ENCODE results near the gene GALNT14.
A peak's percentile ranks its signal among the peaks of the same experiment; 100 is the strongest.
"Not testable (repeated sequence)": the region's sequence is repeated elsewhere in the genome, so short reads cannot be mapped to it uniquely, and the experiment has no call there.

Gene GALNT14

DNA sequence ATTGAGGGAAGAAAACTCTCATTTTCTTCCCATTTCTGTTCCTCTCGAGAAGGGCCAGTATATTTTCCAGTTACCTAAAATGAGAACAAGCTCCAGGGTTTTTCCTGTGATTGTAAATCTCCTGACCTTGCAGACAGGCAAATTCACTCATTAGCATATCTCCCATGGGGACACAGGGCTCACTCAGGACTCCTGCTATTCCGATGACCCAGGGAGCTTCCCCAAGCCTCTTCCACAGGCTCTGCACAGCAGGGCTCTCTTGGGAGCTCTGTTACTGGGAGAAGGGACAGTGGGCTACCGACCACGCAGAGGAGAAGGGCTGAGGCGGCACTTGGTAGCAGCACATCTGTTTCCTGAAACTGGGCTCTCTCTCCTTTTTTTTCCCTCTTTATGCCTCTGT, 195.8 kb downstream of the GALNT14 start:
- no peak for DNase-seq

DNA sequence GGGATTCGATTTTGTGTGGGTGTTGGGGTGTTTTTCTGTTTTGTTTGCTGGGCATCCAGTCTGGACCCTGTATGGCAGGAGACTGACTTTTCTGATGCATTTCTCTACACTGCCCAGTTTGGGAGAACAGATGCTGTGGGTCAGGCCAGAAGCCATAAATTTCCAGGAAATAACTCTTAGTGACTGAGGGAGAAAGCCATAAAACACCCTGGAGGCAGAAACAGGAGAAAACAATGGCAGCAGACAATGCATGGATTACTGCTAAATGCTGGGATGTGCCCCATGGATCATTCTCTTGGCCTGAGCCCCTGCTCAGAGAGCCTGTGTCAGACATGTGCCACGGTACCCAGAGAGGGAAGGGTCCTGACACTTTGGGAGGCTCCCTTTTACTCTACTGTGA, 197.4 kb downstream of the GALNT14 start:
- no peak for DNase-seq

DNA sequence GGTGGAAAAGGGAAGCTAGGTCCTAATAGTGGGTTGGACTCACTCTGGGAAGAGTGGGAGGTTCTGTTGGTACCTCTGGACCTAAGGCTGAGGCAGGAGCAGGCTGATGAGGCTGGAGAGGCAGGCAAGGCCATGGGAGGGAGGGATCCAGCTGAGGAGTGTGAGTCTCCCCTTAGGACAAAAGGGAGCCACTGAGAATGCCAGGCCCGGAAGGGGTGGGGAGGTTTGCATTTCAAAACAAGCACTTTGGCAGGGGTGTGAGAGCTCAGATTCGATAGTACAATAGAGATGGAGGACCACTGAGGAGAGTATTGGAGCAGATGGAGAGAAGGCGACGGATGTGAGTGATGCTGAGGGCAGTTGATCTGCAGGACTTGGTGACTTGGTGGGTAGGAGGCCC, 198.9 kb downstream of the GALNT14 start:
- no peak for DNase-seq

DNA sequence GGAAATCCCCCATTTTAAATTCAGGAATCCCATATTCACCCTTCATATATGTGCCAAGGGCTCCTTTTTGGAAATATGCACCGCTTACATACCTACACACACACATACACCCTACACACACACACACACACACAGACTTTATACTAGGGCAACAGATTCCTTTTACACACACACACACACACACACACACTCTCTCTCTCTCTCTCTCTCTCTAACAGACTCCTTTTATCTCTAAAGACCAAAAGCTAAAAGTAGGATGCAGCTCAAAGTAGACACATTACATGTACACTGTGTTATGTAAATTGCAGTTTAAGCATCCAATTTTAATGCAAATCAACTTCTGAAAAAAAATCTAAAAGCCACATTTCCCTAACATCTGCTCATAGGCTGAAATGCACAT, 200.0 kb downstream of the GALNT14 start:
- DNase-seq, result no peak

DNA sequence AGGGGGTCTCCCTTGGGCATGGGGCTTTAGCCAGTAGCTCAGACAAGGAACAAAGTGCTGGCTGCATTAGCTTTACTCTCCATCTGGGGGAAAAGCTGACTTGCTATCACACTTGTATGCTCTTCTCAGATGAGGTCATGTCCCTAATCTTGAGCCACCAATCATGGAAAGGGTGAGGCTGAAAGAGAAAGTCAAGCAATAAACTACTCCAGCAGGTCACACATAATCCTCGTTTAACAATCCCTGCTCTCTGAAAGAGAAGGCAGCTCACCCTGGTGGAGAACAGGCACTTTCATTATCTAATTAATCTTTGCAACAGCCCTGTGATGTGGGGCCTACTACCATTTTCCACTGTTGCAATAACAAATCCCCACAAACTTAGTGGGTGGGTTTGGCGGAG, 201.3 kb downstream of the GALNT14 start:
- no peak for DNase-seq

DNA sequence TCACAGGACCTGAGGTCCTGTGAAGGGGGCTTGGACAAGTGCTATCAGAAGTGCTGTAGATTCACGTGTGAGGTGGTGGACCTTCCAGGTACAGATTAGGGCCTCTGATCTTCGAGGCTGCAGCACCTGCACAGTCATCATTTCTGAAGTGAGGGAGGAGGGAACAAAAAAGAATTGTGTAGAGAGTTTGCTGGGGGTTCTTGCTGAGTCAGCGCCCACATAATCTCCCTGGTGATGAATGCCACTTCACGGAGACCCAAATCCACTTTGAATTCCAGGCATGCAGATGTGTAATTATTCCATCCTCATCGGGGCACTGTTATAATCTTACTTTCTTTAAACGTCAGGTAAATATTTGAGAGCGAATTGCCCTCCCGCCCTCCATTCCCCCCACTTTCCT, 202.4 kb downstream of the GALNT14 start:
- DNase-seq, result no peak

DNA sequence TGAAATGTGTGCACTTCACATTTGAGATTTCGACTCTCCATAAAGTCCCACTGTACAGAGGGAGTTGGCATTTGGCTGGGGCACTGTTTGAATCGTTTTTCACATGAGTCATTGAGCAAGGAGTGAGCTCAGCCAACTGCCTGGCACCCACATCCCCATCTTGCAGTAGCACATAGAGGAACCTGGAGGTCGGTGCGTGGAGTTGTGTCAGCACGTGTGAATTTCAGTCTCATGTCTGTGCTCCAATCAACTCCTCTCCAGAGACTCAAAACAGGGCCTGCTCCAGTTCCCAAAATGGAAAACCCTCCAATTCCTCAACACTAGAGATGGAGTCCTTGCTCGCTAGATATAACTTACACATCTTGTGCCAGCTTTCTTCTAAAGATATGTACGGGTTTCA, 204.2 kb downstream of the GALNT14 start:
- peak in 1 of 51 donors; percentile 43 for DNase-seq

DNA sequence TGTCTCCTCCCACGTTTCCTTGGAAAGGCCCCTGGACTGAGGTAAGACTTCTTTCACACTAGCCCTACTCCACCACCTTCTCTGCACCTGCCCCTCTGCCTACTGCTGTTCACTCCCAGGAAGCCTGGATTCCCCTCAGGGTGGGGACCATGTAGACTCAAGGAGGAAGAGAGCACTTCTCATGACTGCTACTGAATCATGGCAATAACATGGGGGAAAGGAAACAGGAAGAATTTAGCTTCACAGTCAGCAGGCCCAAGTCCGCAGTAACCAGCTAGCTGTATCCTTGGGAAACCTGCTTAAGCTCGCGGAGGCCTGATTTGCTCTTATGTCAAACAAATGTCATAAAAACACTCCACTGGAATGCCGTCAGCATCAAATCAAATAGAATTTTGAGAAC, 204.7 kb downstream of the GALNT14 start:
- DNase-seq, result no peak

DNA sequence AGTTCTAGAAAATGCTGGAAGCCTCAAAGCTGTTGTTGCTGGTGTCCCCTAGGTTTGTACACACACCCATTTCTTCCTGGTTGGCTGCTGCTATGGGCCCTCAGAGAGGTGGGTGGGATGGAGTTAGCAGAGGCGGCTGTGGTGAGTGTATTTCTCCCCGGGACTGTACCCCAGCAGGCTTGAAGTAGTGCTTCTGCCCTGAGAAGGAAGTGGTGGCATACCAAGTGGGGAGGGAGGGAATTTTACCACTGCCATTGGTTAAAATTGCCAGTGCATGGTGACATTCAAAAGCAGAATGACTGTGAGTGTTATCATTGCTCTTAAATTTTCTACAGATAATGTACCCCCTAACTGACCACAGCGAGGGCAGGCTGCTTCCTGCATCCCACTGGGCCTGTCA, 205.4 kb downstream of the GALNT14 start:
- no peak for DNase-seq

DNA sequence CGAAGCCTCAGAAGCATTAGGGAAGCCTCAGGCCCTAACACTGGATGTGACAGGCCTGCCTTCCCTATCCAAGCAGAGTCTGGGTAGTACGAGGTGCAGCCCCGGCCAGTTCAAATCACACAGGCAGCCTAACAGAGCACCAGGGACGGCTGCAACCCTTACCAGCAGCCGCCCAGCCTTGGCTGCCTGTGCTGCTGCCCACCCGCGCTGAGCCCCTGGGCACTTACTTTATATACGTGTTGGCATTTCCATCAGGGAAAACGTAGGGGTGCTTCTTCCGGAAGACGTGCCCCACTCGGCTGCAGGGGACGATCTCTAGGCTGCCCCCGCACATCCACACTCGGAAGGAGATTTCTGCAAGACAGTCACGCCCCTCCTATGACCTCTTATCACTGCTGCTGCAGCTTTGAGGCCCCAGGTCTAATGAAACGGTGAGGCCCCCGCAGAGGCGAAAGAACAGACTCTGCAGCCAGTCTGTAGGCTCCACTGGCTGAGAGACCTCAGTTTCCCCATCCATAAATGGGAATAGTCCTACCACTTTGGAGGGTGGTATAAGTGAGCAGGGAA, 206.3 kb downstream of the GALNT14 start:
- no peak for DNase-seq

DNA sequence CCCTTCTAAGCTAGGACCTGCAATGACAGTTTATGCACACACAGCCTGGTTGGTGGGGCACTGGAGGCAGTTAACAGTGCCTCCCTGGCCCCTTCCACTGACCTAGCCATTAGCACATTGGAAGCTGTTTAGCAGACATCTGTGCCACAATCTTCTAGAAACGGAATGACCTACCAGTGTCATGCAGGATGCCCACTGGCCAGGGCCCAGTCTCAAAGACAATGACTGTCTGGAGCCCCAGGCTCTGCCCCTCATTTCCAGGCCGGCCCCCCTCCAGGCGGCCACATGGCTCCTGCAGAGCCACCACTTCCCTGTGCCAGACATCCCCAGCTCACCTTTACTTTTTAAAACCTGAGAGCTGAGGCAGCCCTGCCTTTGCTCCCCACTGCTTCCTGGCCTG, 207.5 kb downstream of the GALNT14 start:
- DNase-seq, result no peak

DNA sequence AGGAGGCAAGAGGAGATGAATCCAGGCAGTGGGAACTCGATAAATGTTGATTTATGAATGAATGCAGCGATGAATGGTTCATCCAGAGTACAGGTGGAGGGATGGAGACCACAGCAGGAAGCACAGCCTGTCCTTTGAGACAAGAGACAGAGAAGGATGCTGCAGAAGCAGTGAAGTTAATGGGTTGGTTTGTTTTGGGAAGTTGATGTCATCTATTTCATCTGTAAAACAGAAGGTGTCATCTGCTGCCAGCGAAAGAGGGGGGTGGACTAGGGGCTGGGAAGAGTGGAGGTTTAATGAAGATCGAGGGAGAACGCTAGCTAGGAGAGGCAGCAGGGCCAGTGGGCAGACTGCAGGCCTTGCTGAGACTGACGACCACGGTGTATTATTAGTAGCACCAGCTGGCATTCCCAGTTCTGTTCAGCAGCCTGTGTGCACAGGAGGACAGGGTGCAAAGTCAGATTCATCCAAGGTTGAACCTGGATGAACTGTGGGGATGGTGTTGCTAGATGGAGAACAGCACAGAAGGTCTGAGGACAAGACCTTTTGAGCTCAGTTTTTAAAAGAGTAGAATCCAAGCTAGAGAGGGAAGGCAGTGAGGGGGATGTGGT, 210.7 kb downstream of the GALNT14 start:
- no peak for DNase-seq

DNA sequence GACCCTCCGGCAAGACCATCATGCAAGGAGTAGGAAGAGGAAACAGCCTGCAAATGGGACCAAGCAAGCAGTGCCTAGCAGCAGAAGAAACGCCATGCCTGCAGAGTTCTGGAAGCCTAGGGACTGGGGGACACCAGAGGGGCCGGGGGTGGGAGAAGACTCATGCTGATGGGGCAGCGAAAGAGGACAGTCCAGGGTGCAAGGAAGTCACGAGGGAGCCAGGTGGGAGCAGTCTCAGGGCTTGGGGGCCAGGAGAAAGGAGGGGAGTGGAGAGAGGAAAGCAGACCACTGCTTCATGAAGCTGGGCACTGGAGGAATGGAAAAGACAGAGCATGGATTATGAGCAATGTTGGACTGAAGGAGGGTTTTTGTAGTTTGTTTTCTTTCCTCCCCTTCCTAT, 211.6 kb downstream of the GALNT14 start:
- no peak for DNase-seq

DNA sequence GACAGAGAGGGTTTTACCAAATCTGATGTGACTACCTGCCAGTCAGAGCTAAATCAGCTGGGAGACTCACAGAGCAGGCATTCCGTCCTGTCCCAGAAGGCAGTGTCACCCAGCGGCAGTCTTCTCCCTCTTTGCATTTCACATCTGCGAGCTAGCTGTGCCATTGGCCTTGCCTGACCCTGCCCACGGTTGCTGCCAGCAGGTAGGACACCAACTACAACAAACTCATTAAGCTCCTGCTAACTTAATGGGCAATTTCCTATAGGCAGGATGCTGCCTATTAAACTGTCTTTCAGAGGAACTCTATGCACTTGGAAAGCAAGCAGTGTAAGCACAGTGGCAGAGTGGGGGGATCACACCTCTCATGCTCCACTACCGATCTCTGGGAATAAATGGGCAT, 214.6 kb downstream of the GALNT14 start:
- no peak for DNase-seq

DNA sequence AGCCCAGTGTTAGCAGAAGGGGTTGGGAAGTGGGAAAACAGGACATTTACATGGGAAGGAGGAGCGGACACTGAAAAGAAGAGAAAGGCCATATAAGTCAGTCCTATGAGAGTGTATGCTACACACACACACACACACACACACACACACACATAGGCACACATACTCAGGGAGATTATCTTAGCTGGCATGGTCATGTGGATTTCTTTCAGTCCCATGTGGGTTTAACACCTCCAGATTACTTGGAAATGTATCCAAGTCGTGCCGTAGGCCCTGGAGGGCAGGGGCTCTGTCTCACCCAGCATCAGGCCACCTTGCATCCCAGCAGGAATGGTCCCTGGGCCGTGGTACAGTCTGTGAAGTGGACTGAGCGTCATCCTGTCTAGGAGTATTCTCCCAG, 217.7 kb downstream of the GALNT14 start:
- no peak for DNase-seq

DNA sequence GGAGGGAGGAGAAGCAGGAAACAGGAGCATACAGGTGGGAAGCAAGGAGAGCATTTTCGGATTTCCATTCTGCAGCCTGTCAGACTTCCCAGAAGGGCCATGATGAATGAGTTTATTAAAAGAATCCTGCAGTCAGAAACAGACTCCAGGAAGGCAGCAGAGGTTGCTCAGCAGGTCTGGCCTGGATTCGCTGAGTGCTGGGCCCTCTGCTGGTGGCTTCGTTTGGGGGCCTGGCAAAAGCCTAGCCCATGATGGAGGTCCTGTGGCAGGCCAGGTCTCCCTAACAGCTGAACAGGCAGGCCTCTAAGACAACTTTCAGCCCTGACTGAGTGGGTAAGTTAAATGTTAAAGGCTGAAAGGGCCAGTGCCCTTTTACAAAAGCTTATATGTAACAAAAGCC, 222.8 kb downstream of the GALNT14 start:
- DNase-seq, result peak in 2 of 51 donors; percentile 8 to 16

DNA sequence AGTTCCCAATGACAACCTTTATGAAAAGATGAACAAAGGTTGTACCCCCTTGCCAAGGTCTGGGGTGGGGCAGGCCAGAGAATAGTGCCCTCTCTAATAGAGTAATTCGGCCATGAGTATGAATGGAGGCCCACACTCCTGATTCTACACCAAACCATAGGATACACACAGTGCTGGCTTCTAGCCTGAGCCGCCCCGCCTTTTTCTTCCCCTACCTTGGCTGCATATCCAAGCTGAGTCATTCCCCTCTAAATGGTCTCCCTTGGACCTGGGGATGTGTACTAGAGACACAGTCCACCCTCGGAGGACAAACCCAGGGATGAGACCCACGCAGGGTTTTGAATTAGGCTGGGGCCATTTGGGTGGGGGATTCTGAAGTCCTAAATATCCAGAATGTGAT, 223.8 kb downstream of the GALNT14 start:
- DNase-seq, result no peak

DNA sequence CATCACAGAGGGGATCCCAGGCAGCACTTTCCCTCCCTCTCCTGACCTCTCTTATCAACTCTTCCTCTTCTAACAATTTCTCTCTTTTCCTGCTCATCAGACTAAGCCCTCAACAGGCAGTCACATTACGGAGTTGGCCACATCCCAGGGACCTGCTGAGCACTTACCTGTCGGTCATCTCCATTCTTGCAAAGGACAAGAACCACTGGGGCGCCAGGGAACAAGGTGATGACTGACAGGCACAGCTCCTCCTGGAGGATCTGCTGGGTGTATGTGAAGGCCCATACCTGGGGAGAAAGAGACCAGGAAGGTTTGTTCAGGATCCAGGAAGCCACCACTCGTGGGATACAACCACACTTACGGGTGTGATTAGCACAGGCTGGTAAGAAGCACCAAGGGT, 226.2 kb downstream of the GALNT14 start:
- DNase-seq, result no peak

DNA sequence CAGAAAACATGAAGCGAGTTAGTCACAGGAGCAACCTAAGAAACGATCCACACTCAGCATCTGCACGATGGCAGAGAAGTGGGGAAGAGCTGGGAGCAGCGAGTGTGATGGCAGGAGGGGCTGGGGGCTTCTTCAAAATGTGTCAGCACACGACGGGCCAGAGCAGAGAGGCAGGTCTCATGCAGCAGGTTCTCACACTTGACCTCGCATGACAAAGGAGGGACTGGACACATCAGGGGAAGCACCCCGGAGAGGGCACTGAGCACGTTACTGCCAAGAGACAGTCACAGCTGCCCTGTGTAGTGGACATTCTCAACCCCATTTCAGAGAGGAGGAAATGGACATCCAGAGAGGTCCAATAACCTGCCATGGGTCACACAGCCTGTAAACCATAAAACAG, 226.9 kb downstream of the GALNT14 start:
- no peak for DNase-seq

DNA sequence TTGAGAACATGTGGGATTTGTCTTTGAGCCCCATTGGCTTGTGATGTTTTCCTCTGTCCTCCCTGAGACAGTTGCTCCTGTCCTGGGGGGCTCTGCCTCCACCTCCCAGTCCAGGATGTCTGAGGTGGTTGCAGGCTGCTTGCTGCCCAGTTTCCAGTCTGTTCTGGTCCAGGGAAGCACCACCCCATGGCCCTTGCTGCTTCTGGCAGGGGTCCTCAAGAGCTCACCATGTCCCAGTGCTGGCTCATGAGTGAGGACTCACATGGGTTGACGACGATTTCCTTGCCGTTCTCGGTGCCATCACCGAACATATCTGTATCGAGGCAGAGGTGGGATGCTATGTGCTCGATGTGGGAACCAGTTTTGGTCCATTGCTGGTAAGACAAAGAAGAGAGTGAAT, 227.6 kb downstream of the GALNT14 start:
- no peak for DNase-seq

DNA sequence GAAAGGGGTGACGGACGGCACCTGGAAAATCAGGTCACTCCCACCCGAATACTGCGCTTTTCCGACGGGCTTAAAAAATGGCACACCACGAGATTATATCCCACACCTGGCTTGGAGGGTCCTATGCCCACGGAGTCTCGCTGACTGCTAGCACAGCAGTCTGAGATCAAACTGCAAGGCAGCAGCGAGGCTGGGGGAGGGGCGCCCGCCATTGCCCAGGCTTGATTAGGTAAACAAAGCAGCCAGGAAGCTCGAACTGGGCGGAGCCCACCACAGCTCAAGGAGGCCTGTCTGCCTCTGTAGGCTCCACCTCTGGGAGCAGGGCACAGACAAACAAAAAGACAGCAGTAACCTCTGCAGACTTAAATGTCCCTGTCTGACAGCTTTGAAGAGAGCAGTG, 233.8 kb downstream of the GALNT14 start:
- not testable (repeated sequence) for DNase-seq

DNA sequence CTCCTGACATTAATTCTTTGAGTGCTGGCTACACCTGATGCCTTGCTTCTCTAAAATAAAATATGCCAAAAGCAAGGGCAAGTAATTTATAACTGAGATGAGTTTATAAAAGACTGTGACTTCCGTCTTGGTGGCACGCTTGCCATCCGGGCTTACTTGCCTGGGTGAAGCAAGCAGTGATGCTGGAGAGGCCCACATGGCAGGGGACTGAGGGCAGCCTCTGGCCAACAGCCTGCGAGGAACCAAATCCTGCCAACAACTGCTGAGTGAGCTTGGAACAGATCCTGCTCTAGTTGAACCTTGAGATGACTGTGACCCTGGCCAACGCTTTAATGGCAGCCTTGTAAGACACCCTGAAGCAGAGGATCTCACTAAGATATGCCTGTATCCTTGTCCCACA, 234.9 kb downstream of the GALNT14 start:
- no peak for DNase-seq

DNA sequence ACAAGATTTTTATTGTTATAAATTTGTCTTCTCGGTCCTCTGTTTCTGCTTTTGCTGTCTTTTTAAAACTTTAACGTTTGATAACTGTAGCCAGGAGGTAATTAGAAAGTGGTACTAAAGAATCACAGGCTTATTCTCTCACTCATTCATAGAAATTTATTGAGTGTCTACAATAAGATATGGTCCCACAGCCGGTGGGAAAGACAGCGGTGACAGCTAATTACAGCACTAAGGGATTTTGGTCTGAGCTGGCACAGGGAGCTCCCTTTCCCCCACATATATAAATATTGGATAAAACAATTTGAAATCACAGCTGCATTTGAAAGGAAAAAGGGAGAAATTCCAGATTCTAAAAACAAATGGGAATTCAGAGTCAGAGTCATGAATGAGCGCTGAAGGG, 237.9 kb downstream of the GALNT14 start:
- no peak for DNase-seq

DNA sequence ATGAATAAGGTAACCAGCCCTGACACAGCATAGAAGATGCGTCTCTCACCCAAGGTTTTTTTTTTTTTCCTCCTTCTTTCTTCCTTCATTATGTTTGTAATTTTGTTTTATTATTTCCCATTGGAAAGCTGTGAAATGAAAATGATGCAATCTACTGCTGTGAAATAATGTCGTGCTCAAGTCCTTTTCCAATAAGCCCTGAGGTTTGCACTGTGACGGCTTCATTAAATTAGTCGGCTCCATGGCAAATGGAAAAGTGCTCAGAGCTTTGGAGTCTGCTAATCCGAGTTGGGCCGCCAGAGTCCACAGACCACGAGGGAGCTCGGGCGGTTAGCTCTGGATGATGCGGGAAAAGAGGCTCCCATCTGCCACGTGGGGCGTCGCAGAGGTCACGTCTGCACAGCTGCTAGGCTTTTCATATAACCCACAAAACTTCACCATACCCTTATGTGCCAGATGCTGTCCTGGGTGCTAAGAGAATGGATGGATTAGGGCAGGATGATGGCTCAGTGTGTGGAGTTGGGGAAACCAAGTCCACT, 238.7 kb downstream of the GALNT14 start:
- no peak for DNase-seq
